ENCODE data around the gene ZNF831.

The ZNF831 gene

GRCh38 chr20:59163631-59164530 lies at the start of gene ZNF831:
ZNF831 (plus strand) TSS chr20:59163821; CDS start chr20:59191020, 27,199 bp downstream.
- DNase-seq = no peak

GRCh38 chr20:59117526-59117925 lies 46.1 kb upstream of the ZNF831 start:
- no peak for DNase-seq

GRCh38 chr20:59118855-59119254 lies 44.8 kb upstream of the ZNF831 start:
- no peak for DNase-seq

- DNase-seq = no peak
Observed at GRCh38 chr20:59120491-59120890, 43.1 kb upstream of the ZNF831 start.

GRCh38 chr20:59120919-59121318 lies 42.7 kb upstream of the ZNF831 start:
- DNase-seq = no peak

GRCh38 chr20:59121714-59122565 lies 41.7 kb upstream of the ZNF831 start:
- peak; percentile 66 for DNase-seq

- no peak for DNase-seq
Observed at GRCh38 chr20:59122566-59122919, 41.1 kb upstream of the ZNF831 start.

- no peak for DNase-seq
Observed at GRCh38 chr20:59123011-59123677, 40.5 kb upstream of the ZNF831 start.

- no peak for DNase-seq
Observed at GRCh38 chr20:59123678-59124255, 39.9 kb upstream of the ZNF831 start.

- no peak for DNase-seq
Observed at GRCh38 chr20:59124296-59125029, 39.2 kb upstream of the ZNF831 start.

GRCh38 chr20:59125332-59125731 lies 38.3 kb upstream of the ZNF831 start:
- DNase-seq = no peak

- peak; percentile 37 for DNase-seq
Observed at GRCh38 chr20:59125836-59126235, 37.8 kb upstream of the ZNF831 start.

- no peak for DNase-seq
Observed at GRCh38 chr20:59127839-59128238, 35.8 kb upstream of the ZNF831 start.

GRCh38 chr20:59131551-59132285 lies 31.9 kb upstream of the ZNF831 start:
- DNase-seq = no peak

GRCh38 chr20:59134182-59134581 lies 29.4 kb upstream of the ZNF831 start:
- DNase-seq = no peak

- DNase-seq = no peak
Observed at GRCh38 chr20:59135093-59135492, 28.5 kb upstream of the ZNF831 start.

GRCh38 chr20:59136027-59136426 lies 27.6 kb upstream of the ZNF831 start:
- no peak for DNase-seq

GRCh38 chr20:59137532-59137931 lies 26.1 kb upstream of the ZNF831 start:
- DNase-seq = no peak

GRCh38 chr20:59138114-59138748 lies 25.4 kb upstream of the ZNF831 start:
- no peak for DNase-seq

- DNase-seq = no peak
Observed at GRCh38 chr20:59139998-59140397, 23.6 kb upstream of the ZNF831 start.

Measured in DMS79 treated with DMSO at 0.1 percent for 48 hours (cell line).